IMR-90 (cell line): ENCODE measurements around the gene HIRA. TPM values are rescaled to one million over a fixed set of nuclear protein-coding genes. Genes with fewer than 3 reads are reported as not detected.

Experiments
- ATAC-seq: fragments of 200-7000 bp; cut with Tn5 transposase; 2 replicates; pipeline ENCODE4 v1.9.1; 2020; ENCODE audit warnings: low read depth, mild to moderate bottlenecking, moderate library complexity
- BruUV-seq: library from RNA; stranded (reverse); fragments of 400-500 nt; replicated peaks from 2 replicates; lab custom pipeline; 2021; lab: Mats Ljungman, UMichigan
- CTCF ChIA-PET: fragments of 300-600 bp; formaldehyde crosslinking; extraction: SDS; loops from one replicate; lab custom pipeline; 2021; ENCODE audit warnings: antibody characterized with exemption; lab: Yijun Ruan, JAX
- POLR2A ChIA-PET: fragments of 300-600 bp; sonication (Branson Sonifier 250); formaldehyde crosslinking; loops from one replicate; lab custom pipeline; 2022; ENCODE audit warnings: antibody characterized with exemption; ENCODE audit not compliant: unreplicated experiment; lab: Charles Lee
- DNase-seq: peaks from one replicate; pipeline ENCODE4 v3.0.0; 2013
- H2AFZ ChIP-seq: replicated peaks from 2 replicates; pipeline ENCODE3; 2013; ENCODE audit warnings: low read length, mild to moderate bottlenecking; ENCODE audit not compliant: poor library complexity
- H2AK5ac ChIP-seq: 2 replicates; pipeline ENCODE4 v1.6.1; 2013; ENCODE audit warnings: low read depth, low read length, inconsistent platforms
- H2AK9ac ChIP-seq: replicated peaks from 2 replicates; pipeline ENCODE3; 2013; ENCODE audit warnings: mild to moderate bottlenecking, low read depth, low read length, moderate library complexity; ENCODE audit not compliant: poor library complexity
- H2BK120ac ChIP-seq: 2 replicates; pipeline ENCODE4 v1.6.1; 2013; ENCODE audit warnings: low read depth, low read length, inconsistent platforms
- H2BK15ac ChIP-seq: 3 replicates; pipeline ENCODE4 v1.6.1; 2013; ENCODE audit warnings: low read depth, low read length, inconsistent platforms
- H2BK20ac ChIP-seq: 2 replicates; pipeline ENCODE4 v1.6.1; 2013; ENCODE audit warnings: low read depth, mild to moderate bottlenecking, inconsistent platforms, low read length, moderate library complexity
- H2BK5ac ChIP-seq: 2 replicates; pipeline ENCODE4 v1.6.1; 2013; ENCODE audit warnings: mild to moderate bottlenecking, low read depth, low read length, inconsistent platforms; ENCODE audit not compliant: poor library complexity, severe bottlenecking
- H3K14ac ChIP-seq: replicated peaks from 2 replicates; pipeline ENCODE4 v1.6.1; 2013; ENCODE audit warnings: low read depth, low read length, inconsistent platforms
- H3K18ac ChIP-seq: 2 replicates; pipeline ENCODE4 v1.6.1; 2013; ENCODE audit warnings: low read depth, low read length, control low read depth
- H3K23ac ChIP-seq: 2 replicates; pipeline ENCODE4 v1.6.1; 2013; ENCODE audit warnings: low read depth, low read length, inconsistent platforms
- H3K27ac ChIP-seq: 2 replicates; pipeline ENCODE4 v1.5.1; 2013; ENCODE audit warnings: mild to moderate bottlenecking, control low read depth, low read length; ENCODE audit not compliant: insufficient read depth
- H3K27me3 ChIP-seq: 2 replicates; pipeline ENCODE4 v1.6.1; 2013; ENCODE audit warnings: low read length; ENCODE audit not compliant: control insufficient read depth, insufficient read depth
- H3K36me3 ChIP-seq: 2 replicates; pipeline ENCODE4 v1.6.1; 2013; ENCODE audit warnings: low read length, mixed read lengths; ENCODE audit not compliant: control insufficient read depth, insufficient read depth
- H3K4ac ChIP-seq: 2 replicates; pipeline ENCODE4 v1.6.1; 2013; ENCODE audit warnings: low read depth, low read length, inconsistent platforms
- H3K4me1 ChIP-seq: 2 replicates; pipeline ENCODE4 v1.6.1; 2013; ENCODE audit warnings: low read length, mixed read lengths; ENCODE audit not compliant: control insufficient read depth, insufficient read depth
- H3K4me2 ChIP-seq: 2 replicates; pipeline ENCODE4 v1.6.1; 2013; ENCODE audit warnings: low read depth, mild to moderate bottlenecking, control low read depth, low read length, moderate library complexity
- H3K4me3 ChIP-seq: 2 replicates; pipeline ENCODE4 v1.5.1; 2013; ENCODE audit warnings: low read depth, mild to moderate bottlenecking, control low read depth, low read length, moderate library complexity; ENCODE audit not compliant: insufficient read depth
- H3K56ac ChIP-seq: 2 replicates; pipeline ENCODE4 v1.6.1; 2013; ENCODE audit warnings: low read length, inconsistent platforms; ENCODE audit not compliant: insufficient read depth; ENCODE audit errors: extremely low read depth
- H3K79me1 ChIP-seq, 2 experiments: 2 replicates each; pipeline ENCODE4 v1.6.1; 2013; ENCODE audit warnings: low read length in 2 of 2, inconsistent platforms in 1 of 2, low read depth in 1 of 2
- H3K9ac ChIP-seq: 2 replicates; pipeline ENCODE4 v1.6.1; 2013; ENCODE audit warnings: low read depth, low read length, control low read depth
- H3K9me1 ChIP-seq: 2 replicates; pipeline ENCODE4 v1.6.1; 2013; ENCODE audit warnings: low read length, inconsistent platforms; ENCODE audit not compliant: insufficient read depth
- H3K9me3 ChIP-seq: 2 replicates; pipeline ENCODE4 v1.6.1; 2013; ENCODE audit warnings: low read length; ENCODE audit not compliant: control insufficient read depth, insufficient read depth
- H4K20me1 ChIP-seq: 2 replicates; pipeline ENCODE4 v1.6.1; 2013; ENCODE audit warnings: low read length, inconsistent platforms; ENCODE audit not compliant: insufficient read depth
- H4K5ac ChIP-seq: 2 replicates; pipeline ENCODE4 v1.6.1; 2013; ENCODE audit warnings: mild to moderate bottlenecking, low read depth, low read length, control low read depth
- H4K8ac ChIP-seq, 2 experiments: 2 replicates each; pipeline ENCODE4 v1.6.1; 2013; ENCODE audit warnings: low read depth in 2 of 2, low read length in 2 of 2, control low read depth in 1 of 2, inconsistent platforms in 1 of 2
- H4K91ac ChIP-seq: 2 replicates; pipeline ENCODE4 v1.6.1; 2013; ENCODE audit warnings: low read depth, low read length, inconsistent platforms; ENCODE audit not compliant: insufficient read depth
- BHLHE40 ChIP-seq: fragments of 150-350 bp; IDR thresholded peaks from 2 replicates; pipeline ENCODE4 v1.6.1; 2016; ENCODE audit warnings: mild to moderate bottlenecking, low read depth, low read length
- CEBPB ChIP-seq: IDR thresholded peaks from 2 replicates; pipeline ENCODE4 v1.6.1; 2012; ENCODE audit warnings: low read depth, low read length, improper control_type of control experiment
- CHD1 ChIP-seq: IDR thresholded peaks from 2 replicates; pipeline ENCODE4 v1.6.1; 2012; ENCODE audit warnings: low read depth, low read length, improper control_type of control experiment
- FOS ChIP-seq: fragments of 150-350 bp; IDR thresholded peaks from 2 replicates; pipeline ENCODE4 v1.6.1; 2016; ENCODE audit warnings: low read depth, low read length
- MAFK ChIP-seq: IDR thresholded peaks from 2 replicates; pipeline ENCODE4 v1.6.1; 2012; ENCODE audit warnings: low read depth, low read length, improper control_type of control experiment
- MAZ ChIP-seq: IDR thresholded peaks from 2 replicates; pipeline ENCODE4 v1.6.1; 2012; ENCODE audit warnings: low read depth, mild to moderate bottlenecking, low read length, improper control_type of control experiment, moderate library complexity, borderline replicate concordance
- MXI1 ChIP-seq: IDR thresholded peaks from 2 replicates; pipeline ENCODE4 v1.6.1; 2012; ENCODE audit warnings: low read depth, mild to moderate bottlenecking, low read length, moderate library complexity, borderline replicate concordance
- NFE2L2 ChIP-seq: fragments of 150-350 bp; IDR thresholded peaks from 2 replicates; pipeline ENCODE4 v1.6.1; 2016; ENCODE audit warnings: low read depth, mild to moderate bottlenecking, low read length
- POLR2A ChIP-seq: IDR thresholded peaks from 2 replicates; pipeline ENCODE4 v1.6.1; 2012; ENCODE audit warnings: mild to moderate bottlenecking, low read depth, low read length
- RAD21 ChIP-seq: IDR thresholded peaks from 2 replicates; pipeline ENCODE4 v1.6.1; 2012; ENCODE audit warnings: low read length, improper control_type of control experiment
- RCOR1 ChIP-seq: IDR thresholded peaks from 2 replicates; pipeline ENCODE4 v1.6.1; 2012; ENCODE audit warnings: mild to moderate bottlenecking, low read length, improper control_type of control experiment; ENCODE audit not compliant: insufficient replicate concordance
- RFX5 ChIP-seq: IDR thresholded peaks from 2 replicates; pipeline ENCODE4 v1.8.0; 2012; ENCODE audit warnings: low read depth, mild to moderate bottlenecking, low read length, moderate library complexity
- SMC3 ChIP-seq: fragments of 150-350 bp; IDR thresholded peaks from 2 replicates; pipeline ENCODE4 v1.6.1; 2016; ENCODE audit warnings: low read depth, mild to moderate bottlenecking, antibody characterized with exemption, low read length, moderate library complexity
- WGBS, 2 experiments: methylation state at CpG; one replicate each; pipeline versions ENCODE4 v1.1.5 to v1.1.7; 2013; ENCODE audit warnings: missing lambda C conversion rate in 2 of 2; ENCODE audit not compliant: insufficient read length in 1 of 2; ENCODE audit errors: extremely low coverage in 2 of 2; 5-methylcytosine and 5-hydroxymethylcytosine counted together
- dilution Hi-C: fragments of 300-500 bp; cut with HindIII; formaldehyde crosslinking; loops from one replicate; pipeline ENCODE4 v1.14.3; 2018; ENCODE audit warnings: low sequenced_read_pairs; ENCODE audit not compliant: unreplicated experiment
- in situ Hi-C: fragments of 300-500 bp; cut with MboI; formaldehyde crosslinking; loops from 3 replicates; pipeline ENCODE4 v1.14.3; 2019; ENCODE audit warnings: low sequenced_read_pairs, inconsistent platforms, mixed read lengths
- intact Hi-C: fragments of 100-400 bp; cut with micrococcal nuclease; formaldehyde crosslinking; loops from 2 replicates; pipeline ENCODE4 v1.10.0; 2022
- polyA plus RNA-seq, 3 experiments: library from polyadenylated mRNA; depleted of rRNA; stranded (reverse); fragments of >200 nt; gene quantifications; 2 replicates each; pipeline ENCODE4 v1.2.3, GENCODE V29; 2012; ENCODE audit warnings: low replicate concordance in 1 of 3
- total RNA-seq: library from RNA; depleted of rRNA; stranded (reverse); fragments of >200 nt; gene quantifications from 2 replicates; pipeline ENCODE4 v1.2.3, GENCODE V29; 2012
- TF ChIP-seq, protein P1 (sequence below): conservative IDR thresholded peaks from 2 replicates; pipeline ENCODE4 v1.5.1; 2012; ENCODE audit warnings: mild to moderate bottlenecking, low read depth, low read length, improper control_type of control experiment
- TF ChIP-seq, protein P2 (sequence below): fragments of 150-350 bp; IDR thresholded peaks from 2 replicates; pipeline ENCODE4 v1.6.1; 2016; ENCODE audit warnings: low read depth, mild to moderate bottlenecking, low read length, moderate library complexity, borderline replicate concordance
- TF ChIP-seq, protein P3 (sequence below): fragments of 150-350 bp; IDR thresholded peaks from 2 replicates; pipeline ENCODE4 v1.6.1; 2017; ENCODE audit warnings: mild to moderate bottlenecking, antibody characterized with exemption, low read length, low read depth

Gene HIRA
- total and polyA plus RNA-seq, 2 of the 4 experiments (the other 2 are of a cell fraction) = 14.5 to 24.2 TPM

DNA sequence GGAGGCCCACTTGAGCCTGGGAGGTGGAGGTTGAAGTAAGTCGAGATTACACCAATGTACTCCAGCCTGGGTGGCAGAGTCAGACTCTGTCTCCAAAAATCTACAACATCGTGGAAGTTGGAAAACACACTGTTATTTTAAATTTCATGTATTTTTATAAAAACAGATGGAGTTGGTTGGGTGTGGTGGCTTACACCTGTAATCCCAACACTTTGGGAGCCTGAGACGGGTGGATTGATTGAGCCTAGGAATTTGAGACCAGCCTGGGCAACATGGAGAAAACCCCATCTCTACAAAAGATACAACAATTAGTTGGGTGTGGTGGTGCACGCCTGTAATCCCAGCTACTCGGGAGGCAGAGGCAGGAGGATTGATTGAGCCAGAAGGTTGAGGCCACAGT, 88.1 kb downstream of the HIRA start:
- Histone ChIP-seq H4K91ac (no peak overlapping the region), H2BK20ac (no peak overlapping the region), H2BK15ac (no peak overlapping the region), H2AK5ac (no peak overlapping the region), H3K4me1 (no peaks in the 10 kb centered on the region), H3K27me3 (no peaks in the 10 kb centered on the region), H3K23ac (no peak overlapping the region), H3K36me3 (peaks cover 27% of the 10 kb centered on the region), H2BK120ac (no peak overlapping the region), H3K14ac (no peak overlapping the region), H2BK5ac (no peak overlapping the region), H4K20me1 (no peaks in the 10 kb centered on the region), H3K18ac (no peak overlapping the region), H3K79me1 (peaks cover 5 to 7% of the 10 kb centered on the region in 2 experiments; a peak in 1 of 4 replicates), H4K8ac (no peak overlapping the region), H3K9ac (no peak overlapping the region), H3K4me2 (no peak overlapping the region), H2AK9ac (no peak overlapping the region), H3K27ac (no peak overlapping the region), H3K4ac (no peak overlapping the region), H3K56ac (no peak overlapping the region), H4K5ac (no peak overlapping the region), H3K4me3 (no peak overlapping the region), H3K9me3 (no peaks in the 10 kb centered on the region), H3K9me1 (no peaks in the 10 kb centered on the region), H2AFZ (no peak overlapping the region)
- no peak for TF ChIP-seq CHD1
- TF ChIP-seq RCOR1 = no peak
- TF ChIP-seq CEBPB = no peak
- no peak for TF ChIP-seq MAFK
- TF ChIP-seq, protein P1, sequence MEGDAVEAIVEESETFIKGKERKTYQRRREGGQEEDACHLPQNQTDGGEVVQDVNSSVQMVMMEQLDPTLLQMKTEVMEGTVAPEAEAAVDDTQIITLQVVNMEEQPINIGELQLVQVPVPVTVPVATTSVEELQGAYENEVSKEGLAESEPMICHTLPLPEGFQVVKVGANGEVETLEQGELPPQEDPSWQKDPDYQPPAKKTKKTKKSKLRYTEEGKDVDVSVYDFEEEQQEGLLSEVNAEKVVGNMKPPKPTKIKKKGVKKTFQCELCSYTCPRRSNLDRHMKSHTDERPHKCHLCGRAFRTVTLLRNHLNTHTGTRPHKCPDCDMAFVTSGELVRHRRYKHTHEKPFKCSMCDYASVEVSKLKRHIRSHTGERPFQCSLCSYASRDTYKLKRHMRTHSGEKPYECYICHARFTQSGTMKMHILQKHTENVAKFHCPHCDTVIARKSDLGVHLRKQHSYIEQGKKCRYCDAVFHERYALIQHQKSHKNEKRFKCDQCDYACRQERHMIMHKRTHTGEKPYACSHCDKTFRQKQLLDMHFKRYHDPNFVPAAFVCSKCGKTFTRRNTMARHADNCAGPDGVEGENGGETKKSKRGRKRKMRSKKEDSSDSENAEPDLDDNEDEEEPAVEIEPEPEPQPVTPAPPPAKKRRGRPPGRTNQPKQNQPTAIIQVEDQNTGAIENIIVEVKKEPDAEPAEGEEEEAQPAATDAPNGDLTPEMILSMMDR = no peak
- no peak for TF ChIP-seq FOS
- TF ChIP-seq, protein P2, sequence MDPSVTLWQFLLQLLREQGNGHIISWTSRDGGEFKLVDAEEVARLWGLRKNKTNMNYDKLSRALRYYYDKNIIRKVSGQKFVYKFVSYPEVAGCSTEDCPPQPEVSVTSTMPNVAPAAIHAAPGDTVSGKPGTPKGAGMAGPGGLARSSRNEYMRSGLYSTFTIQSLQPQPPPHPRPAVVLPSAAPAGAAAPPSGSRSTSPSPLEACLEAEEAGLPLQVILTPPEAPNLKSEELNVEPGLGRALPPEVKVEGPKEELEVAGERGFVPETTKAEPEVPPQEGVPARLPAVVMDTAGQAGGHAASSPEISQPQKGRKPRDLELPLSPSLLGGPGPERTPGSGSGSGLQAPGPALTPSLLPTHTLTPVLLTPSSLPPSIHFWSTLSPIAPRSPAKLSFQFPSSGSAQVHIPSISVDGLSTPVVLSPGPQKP = no peak
- TF ChIP-seq MAZ = no peak
- no peak for TF ChIP-seq NFE2L2
- TF ChIP-seq BHLHE40 = no peak
- TF ChIP-seq POLR2A = no peak
- no peak for TF ChIP-seq RAD21
- TF ChIP-seq SMC3 = no peak
- TF ChIP-seq, protein P3, sequence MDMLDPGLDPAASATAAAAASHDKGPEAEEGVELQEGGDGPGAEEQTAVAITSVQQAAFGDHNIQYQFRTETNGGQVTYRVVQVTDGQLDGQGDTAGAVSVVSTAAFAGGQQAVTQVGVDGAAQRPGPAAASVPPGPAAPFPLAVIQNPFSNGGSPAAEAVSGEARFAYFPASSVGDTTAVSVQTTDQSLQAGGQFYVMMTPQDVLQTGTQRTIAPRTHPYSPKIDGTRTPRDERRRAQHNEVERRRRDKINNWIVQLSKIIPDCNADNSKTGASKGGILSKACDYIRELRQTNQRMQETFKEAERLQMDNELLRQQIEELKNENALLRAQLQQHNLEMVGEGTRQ = no peak
- no peak for TF ChIP-seq RFX5
- no peak for TF ChIP-seq MXI1
- no TSS peak for BruUV-seq
- ATAC-seq (no peak), DNase-seq (no peak)
- in situ Hi-C loops = no loop called here
- WGBS, 2 experiments = 100% methylated on average over 1 of the region's 5 CpGs; no CpG with 5 or more reads in 1 of the 2 experiments
- ChIA-PET CTCF (no interaction called here), POLR2A (no interaction called here)
- intact Hi-C loops = no loop called here
- dilution Hi-C loops = no loop called here
